ENCODE data around the gene ZMYND12. TPM values are rescaled to one million over a fixed set of nuclear protein-coding genes. Genes with fewer than 3 reads are reported as not detected.
"Not testable (repeated sequence)": the region's sequence is repeated elsewhere in the genome, so short reads cannot be mapped to it uniquely, and the experiment has no call there.

The ZMYND12 gene, protein sequence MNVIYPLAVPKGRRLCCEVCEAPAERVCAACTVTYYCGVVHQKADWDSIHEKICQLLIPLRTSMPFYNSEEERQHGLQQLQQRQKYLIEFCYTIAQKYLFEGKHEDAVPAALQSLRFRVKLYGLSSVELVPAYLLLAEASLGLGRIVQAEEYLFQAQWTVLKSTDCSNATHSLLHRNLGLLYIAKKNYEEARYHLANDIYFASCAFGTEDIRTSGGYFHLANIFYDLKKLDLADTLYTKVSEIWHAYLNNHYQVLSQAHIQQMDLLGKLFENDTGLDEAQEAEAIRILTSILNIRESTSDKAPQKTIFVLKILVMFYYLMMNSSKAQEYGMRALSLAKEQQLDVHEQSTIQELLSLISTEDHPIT
- polyA plus RNA-seq (ENCODE audit: insufficient read length in 4 of 4) = 1 to 10 TPM; 3.9 to 5.5 (median 4.3) TPM

DNA sequence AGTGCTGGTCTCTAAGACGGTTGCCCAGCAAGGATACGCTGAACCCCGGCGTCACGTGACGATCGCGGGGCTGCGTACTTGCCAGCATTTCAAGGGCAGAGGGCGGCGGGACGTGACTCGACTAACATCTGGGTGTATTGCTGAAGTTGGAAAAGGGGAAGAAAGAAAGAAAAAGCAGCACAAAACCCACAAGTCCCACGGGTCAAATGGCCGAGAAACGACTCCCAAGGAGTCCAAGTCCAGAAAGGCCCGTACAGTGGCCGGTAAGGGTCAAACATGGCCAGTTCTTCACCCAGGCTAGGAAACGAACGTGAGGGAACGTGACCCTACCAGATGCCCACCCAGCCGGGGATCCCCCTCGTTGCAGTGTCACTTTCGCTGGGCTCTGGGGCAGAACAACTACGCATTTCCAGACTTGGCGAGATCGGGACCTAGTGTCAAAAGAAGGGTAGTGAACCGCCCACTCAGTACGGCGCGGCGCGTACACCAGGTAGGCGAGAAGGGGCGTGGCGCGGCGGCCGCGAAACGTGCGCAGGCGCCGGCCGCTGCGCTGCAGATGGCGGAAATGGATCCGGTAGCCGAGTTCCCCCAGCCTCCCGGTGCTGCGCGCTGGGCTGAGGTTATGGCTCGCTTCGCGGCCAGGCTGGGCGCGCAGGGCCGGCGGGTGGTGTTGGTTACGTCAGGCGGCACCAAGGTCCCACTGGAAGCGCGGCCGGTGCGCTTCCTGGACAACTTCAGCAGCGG, at the start of gene ZMYND12, which contains the start of gene PPCS:
Gene ZMYND12 (minus strand): TSS at position 13 of the 744 bp plus-strand sequence. CDS start 25 bp downstream, outside the sequence.
Gene PPCS (plus strand): TSS at position 534 of the 744 bp plus-strand sequence. CDS start 23 bp downstream, at position 557.
- DNase-seq (ENCODE audit: low read depth in 4 of 4, low spot score in 2 of 4) = peak; percentile 81 to 95 (median 87)

DNA sequence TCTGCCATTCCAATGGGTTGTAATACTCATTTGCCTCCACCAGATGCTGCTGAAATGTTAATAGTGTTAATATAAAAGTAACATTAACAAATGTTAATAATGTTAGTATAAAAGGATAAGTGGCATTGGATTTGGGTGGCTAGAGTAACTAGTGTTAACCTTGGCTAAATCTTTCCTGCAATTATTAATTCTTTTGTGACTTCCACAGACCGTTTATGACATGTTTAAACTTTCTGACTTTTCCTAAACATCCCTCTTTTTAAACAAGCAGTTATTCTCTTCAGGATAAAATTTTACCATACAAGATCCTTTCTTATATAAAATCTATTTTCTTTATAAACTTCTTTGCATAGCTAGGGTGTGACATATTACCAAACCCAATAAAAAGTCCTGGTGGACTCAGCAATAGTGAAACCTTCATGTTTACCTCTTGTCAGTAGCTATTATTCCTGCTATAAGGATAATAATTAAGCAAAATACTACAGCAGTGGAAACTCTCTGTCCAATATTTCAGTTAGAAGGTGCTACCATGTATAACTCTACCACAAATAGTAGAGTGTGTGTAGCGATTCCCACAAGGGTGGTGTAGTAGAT, 48.8 kb upstream of the ZMYND12 start:
- DNase-seq (ENCODE audit: low read depth in 4 of 4, low spot score in 2 of 4) = no peak

DNA sequence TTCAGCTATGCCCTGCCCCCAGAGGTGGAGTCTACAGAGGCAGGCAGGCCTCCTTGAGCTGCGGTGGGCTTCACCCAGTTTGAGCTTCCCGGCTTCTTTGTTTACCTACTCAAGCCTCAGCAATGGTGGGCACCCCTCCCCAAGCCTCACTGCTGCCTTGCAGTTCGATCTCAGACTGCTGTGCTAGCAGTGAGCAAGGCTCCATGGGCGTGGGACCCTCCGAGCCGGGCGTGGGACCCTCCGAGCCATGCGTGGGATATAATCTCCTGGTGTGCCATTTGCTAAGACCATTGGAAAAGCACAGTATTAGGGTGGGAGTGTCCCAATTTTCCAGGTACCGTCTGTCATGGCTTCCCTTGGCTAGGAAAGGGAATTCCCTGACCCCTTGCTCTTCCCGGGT, 46.2 kb upstream of the ZMYND12 start:
- not testable (repeated sequence) for DNase-seq (ENCODE audit: low read depth in 4 of 4, low spot score in 2 of 4)

DNA sequence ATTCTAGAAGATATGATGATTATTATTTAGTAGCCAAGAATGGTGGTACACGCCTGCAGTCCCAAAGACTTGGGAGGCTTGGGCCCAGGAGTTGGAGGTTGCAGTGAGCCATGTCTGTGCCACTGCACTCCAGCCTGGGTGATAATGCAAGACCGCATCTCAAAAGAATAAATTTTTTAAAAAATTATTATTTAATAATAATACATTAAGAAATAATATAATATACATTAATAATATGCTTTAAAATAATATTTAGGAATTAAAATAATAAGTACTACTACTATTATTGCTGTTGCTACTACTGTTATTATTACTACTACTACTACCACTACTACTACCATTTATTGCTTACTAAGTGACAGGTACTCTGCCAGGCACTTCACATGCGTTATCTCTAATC, 34.4 kb upstream of the ZMYND12 start:
- no peak for DNase-seq (ENCODE audit: low read depth in 4 of 4, low spot score in 2 of 4)

DNA sequence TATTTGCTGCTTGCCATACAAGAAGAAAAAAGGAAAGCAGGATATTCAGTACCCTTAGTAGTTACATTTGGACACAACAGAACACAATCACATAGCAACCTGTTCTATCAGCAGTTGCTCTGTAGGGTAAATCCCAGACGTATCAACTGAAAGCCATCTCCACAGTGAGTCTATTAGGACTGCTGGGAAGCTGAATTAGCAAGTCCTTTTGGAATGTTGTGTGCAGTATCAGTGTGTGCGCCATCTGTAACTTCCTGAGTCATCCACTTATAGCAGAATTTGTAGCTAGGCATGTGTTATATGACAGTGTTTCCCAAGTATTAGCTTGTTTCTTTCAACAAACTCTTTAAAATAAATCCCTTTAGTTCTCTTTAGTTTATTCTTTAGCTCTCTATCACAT, 28.6 kb upstream of the ZMYND12 start:
- DNase-seq (ENCODE audit: low read depth in 4 of 4, low spot score in 2 of 4) = no peak

DNA sequence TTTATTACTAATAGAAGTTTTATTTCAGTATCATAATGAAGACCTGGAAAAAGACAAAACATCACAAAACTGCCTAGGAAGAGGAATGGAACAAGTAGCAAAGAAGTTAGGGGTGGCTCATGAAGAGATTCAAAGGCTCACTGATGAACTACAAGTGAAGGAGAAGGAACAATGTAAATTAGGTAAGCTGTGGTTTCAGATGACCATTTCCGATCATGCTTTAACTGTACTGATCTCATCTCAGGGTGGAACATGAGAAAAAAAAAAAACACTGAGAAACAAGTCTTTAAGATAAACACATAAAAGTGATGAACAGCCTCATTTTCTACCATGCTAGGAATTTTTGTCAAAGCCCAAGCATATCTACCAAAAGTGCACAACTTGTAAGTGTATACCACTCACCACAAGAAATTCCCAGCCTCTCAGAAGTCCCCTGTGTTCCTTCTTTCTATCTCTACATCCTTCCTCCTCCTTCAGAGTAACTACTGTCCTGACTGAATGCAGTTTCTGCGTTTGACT, 26.9 kb upstream of the ZMYND12 start:
- no peak for DNase-seq (ENCODE audit: low read depth in 4 of 4, low spot score in 2 of 4)

DNA sequence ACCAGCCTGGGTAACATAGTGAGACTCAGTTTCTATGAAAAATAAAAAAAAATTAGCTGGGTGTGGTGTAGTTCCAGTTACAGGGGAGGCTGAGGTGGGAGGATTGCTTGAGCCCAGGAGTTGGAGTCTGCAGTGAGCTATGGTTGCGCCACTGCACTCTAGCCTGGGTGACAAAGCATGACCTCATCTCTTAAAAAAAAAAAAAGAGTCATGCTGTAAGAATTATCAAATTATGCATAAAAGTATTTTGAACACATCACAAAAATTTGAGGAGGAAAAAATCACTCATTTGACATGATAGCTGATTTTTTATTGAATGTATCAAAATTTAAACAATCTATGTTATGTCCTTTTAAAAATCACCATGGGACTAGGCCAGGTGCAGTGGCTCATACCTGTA, 25.1 kb upstream of the ZMYND12 start:
- no peak for DNase-seq (ENCODE audit: low read depth in 4 of 4, low spot score in 2 of 4)

DNA sequence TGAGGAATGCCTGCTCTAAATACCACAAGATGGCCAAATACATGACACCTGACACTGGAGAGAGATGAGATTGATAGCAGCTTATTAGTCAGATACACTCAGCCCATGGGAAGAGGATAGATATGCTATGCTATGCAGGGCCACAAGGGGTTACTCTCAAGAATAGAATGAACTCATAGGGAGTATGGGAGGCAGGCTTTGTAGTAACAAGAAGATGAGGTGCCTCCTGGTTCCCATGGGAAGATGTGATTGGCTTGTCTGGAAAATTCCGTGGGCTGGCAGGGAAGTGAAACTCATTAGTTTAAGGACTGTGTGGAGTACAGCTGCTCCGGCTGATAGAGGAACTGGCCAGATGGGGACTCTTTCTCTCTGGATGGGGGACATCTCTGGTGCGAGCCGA, 23.8 kb upstream of the ZMYND12 start:
- DNase-seq (ENCODE audit: low read depth in 4 of 4, low spot score in 2 of 4) = no peak

DNA sequence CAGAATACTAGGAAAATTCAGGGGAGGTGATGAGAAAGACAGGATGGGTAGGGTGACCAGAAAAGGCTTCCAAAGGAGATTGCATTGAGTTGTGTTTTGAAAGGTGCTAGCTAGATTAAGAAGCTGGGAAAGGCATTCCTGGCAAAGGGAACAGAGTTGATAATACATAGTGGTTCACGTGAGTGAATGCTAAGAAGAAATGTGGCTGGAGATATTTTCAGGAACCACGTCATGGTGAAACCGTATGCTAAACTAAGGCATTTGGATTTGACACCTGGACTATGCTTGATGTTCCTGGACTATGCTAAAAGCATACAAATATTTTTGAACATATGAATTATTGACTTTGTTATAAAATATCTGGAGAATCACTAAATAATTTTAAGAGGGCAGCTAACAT, 22.0 kb upstream of the ZMYND12 start:
- DNase-seq (ENCODE audit: low read depth in 4 of 4, low spot score in 2 of 4) = no peak

DNA sequence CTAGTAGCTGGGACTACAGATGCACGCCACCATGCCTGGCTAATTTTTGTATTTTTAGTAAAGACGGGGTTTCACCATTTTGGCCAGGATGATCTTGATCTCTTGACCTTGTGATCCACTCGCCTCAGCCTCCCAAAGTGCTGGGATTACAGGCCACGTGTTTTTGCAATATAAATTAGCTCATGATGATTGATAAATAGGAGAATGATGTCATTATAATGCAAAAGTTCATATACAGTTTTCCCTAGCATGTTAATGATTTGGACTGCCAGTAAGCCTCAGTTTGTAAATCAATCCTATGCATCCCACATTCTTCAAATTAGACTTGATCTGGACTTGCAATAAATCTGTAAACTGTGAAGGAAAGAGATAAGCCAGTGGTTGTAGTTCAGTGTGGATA, 21.5 kb upstream of the ZMYND12 start:
- not testable (repeated sequence) for DNase-seq (ENCODE audit: low read depth in 4 of 4, low spot score in 2 of 4)

DNA sequence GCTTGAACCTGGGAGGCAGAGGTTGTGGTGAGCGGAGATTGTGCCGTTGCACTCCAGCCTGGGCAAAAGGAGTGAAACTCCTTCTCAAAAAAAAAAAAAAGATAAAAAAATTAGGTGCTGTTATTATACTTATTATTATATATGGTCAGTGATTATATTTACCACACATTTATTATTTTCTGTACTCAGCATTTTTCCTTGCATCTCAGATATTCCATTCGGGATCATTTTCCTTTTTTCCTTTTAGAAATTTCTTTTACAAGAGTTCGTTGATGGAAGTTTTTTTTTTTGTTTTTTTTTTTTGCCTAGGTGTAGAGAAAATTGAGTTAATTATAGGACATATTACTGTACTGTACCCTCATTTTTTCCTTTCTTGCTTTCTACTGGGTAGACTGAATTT, 20.8 kb upstream of the ZMYND12 start:
- no peak for DNase-seq (ENCODE audit: low read depth in 4 of 4, low spot score in 2 of 4)

DNA sequence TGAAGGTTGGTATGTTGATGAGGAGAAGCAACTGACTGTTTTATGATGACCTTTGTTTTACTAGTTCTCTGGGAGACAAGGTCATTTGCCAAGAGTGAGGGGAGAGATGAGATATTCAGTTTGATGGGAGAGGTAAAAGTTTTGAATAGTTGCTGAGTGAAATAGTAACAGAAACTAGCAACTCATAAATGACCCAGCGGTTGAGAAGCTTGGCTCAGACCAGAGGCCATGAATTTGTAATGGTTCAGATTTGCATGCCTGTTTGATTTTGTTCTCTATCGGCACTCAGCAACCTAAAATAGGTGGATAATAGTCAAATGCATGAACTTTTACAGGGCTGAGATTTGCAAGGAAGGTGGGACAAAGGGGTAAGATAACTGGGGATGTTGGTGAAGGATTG, 13.9 kb upstream of the ZMYND12 start:
- no peak for DNase-seq (ENCODE audit: low read depth in 4 of 4, low spot score in 2 of 4)

DNA sequence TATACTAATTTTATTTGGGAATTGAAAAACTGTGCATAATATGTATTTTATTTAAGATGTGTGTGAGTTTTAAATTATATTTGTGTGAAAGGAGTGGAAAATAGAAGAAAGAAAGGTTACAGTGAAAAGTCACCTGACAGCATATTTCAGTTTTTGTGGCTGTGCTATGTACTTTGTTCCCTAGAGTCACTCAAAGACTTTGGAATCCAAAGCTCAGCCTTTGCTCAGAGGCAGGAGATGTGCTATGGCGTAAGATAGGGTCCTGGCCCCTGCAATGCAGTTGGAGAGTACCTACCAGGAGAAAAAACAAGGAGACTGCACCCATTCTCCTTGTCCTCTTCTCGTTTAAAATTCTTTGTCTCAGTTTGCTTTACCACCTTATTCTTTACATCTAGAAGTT, 10.2 kb upstream of the ZMYND12 start:
- DNase-seq (ENCODE audit: low read depth in 4 of 4, low spot score in 2 of 4) = no peak

DNA sequence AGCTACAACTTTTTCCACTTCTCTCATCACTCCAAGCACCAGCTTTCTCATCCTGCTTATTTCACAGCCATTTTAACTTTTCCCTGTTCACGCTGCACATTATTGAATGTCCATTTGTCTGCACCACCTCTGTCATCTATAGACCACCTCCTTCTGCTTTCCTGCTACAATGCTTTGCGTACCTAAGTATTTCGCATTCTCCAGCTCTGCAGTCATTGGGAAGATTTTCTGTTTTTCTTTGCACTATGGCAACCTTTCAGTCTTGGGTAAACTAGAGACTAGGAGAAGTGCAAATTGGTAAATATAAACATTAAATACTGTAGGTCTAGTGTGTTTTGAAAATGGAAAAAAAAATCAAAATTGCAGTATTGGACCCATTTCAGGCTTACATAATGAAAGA, 8.1 kb upstream of the ZMYND12 start:
- peak in 2 of 4 donors; percentile 13 for DNase-seq (ENCODE audit: low read depth in 4 of 4, low spot score in 2 of 4)

DNA sequence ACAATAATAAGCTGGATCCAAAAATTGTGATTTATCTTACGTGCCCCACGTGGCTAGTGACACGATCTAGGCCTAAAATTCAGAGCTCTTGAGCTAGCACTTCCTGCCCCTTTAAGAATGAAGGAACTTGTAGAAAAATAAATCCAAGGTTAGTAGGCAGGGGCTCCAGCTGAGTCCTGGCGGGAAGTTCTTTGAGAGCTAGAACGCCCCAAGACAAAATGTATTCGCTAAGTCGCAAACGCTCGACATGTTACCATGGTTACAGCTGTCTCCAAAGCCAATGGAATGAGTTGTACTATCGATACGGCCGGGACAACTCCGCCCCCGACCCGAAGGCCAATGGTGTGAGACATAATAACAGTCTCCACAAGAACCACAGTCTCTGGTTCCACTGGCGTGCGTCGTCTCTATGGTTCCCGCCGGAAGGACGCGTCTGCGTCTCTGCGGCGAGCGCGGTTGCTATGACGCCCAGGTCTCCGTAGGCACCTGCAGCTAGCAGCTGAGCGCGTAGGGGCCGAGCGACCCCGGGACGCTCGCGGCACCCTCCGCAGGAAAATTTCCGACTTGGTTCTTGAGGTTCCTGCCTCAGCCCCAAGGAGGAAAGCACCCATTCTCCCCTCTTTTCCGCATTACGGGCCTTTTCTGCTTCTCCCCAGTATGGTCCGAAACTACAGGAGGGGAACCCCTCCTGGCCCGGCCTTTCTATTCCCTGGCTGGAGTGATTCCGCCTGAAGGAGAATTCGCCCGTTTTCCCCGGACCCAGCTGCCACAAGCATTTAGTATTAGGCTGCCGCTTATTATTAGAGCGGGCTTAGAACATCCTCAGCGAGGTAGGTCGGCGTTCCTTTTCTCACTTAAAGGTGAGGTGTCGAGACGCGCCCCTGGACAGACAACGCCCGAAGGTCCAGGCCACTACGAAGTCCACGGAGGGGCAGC, 7.3 kb upstream of the ZMYND12 start, which contains the start of gene CCDC30:
Gene CCDC30 (plus strand): TSS at position 459 of the 936 bp plus-strand sequence. CDS start 17,266 bp downstream, outside the sequence.
- peak; percentile 89 to 97 (median 94) for DNase-seq (ENCODE audit: low read depth in 4 of 4, low spot score in 2 of 4)

DNA sequence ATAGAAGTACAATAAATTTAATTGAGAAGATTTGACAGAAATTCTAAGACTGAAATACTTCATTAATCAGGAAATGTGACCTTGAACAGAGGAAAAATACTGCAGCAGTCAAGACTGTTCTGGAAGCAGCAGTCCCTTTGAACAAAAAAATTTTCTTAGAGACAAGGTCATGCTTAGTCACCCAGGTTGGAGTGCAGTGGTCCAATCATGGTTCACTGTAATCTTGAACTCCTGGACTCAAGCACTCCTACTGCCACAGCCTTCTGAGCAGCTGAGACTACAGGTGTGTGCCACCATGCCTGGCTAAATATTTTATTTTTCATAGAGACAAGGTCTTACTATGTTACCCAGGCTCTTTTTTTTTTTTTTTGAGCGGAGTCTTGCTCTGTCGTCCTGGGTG, 5.4 kb upstream of the ZMYND12 start:
- DNase-seq (ENCODE audit: low read depth in 4 of 4, low spot score in 2 of 4) = no peak

DNA sequence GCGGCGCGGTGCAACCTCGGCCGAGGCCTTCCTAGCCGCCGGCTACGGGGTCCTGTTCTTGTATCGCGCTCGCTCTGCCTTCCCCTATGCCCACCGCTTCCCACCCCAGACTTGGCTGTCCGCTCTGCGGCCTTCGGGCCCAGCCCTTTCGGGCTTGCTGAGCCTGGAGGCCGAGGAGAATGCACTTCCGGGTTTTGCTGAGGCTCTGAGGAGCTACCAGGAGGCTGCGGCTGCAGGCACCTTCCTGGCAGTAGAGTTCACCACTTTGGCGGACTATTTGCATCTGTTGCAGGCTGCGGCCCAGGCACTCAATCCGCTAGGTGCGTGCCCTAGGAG, 900 bp upstream of the ZMYND12 start:
- DNase-seq (ENCODE audit: low read depth in 4 of 4, low spot score in 2 of 4) = peak in 3 of 4 donors; percentile 19 to 50 (median 32)

DNA sequence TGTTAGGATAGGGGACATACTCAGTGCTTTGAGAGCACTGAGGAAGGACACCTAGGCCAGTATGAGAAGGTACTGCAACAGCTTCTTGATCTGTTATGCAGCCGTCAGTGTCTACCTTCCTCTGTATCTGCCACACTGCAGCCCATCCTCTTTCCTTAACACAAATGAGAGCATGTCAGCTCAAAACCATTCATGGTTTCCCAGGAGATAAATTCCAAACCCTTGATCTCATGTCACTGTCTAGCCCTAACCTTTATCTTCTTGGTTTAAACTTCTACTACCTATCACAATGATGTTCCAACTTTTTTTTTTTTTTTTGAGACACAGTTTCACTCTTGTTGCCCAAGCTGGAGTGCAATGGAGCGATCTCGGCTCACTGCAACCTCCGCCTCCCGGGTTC, 1.4 kb downstream of the ZMYND12 start:
- DNase-seq (ENCODE audit: low read depth in 4 of 4, low spot score in 2 of 4) = no peak

DNA sequence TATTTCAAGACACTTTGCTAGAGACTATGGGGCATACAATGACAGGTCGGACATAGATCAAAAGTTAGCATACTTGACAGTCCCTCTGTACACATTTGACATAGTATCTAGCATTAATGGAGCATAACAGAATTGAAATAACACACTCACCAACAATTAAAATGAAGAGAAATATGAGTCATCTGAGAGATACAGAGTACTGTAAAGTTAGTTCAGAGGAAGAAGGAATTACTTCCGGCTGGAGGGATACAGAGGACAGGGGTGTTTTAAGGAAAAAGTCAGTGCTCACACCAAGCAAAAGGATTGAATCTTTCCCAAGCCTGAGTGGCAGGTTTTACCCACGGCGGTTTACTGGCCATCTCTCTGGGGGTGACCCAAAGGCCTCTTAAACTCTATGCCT, 2.4 kb downstream of the ZMYND12 start:
- DNase-seq (ENCODE audit: low read depth in 4 of 4, low spot score in 2 of 4) = no peak

DNA sequence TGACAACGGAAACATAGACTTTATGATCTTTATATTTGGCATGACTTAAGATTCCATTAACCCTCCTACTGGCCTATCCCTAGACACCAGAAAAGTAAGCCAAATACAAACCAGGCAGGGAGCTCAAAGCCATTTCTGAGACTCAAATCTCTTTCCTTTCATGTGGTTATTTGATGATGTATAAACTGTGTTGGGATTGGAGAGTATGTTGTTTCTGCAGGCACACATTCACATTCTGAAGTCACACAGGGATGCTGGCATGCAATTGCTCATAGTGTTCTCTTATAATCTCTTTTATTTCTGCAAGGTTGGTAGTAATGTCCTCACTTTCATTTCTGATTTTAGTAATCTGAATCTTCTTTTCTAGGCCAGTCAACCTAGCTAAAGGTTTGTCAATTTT, 5.8 kb downstream of the ZMYND12 start:
- DNase-seq (ENCODE audit: low read depth in 4 of 4, low spot score in 2 of 4) = no peak
